ENCODE measurements around the gene CENPX.

DNA sequence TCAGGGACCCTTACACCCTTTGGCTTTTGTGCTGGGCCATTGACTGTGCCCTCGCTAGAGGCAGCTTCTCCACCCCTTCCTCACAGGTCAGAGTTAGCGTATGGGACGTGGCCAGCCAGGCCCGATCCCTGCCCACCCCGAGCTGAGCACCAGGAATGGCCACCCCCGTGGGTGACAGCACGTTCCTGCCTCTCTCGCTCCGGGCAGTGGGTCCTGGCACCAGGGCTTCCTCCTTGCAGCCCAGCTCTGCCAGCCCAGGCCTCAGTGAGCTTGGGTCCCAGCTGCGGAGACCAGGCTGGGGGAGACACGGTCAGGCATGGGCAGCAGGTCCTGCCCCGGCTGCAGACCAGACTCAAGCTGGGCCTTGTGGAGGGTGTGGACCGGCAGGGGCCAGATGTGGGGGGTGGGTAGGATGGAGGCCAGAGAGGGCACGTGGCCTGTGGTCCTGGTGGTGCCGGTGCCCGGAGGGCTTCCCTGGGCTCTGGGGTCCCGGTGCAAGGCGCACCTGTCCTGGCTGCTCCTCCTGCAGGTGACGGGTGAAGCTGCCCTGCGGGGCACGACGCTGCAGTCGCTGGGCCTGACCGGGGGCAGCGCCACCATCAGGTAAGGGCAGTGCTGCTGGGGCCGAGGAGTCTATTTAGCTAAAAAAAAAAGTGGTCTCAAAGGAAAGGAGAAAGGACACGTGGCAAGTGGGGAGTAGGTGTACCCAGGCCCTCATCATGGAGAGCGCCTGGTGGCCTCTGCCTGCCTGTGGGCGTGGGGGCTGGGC is 27.0 kb downstream of the CENPX start:
- TF ChIP-seq, protein P1, sequence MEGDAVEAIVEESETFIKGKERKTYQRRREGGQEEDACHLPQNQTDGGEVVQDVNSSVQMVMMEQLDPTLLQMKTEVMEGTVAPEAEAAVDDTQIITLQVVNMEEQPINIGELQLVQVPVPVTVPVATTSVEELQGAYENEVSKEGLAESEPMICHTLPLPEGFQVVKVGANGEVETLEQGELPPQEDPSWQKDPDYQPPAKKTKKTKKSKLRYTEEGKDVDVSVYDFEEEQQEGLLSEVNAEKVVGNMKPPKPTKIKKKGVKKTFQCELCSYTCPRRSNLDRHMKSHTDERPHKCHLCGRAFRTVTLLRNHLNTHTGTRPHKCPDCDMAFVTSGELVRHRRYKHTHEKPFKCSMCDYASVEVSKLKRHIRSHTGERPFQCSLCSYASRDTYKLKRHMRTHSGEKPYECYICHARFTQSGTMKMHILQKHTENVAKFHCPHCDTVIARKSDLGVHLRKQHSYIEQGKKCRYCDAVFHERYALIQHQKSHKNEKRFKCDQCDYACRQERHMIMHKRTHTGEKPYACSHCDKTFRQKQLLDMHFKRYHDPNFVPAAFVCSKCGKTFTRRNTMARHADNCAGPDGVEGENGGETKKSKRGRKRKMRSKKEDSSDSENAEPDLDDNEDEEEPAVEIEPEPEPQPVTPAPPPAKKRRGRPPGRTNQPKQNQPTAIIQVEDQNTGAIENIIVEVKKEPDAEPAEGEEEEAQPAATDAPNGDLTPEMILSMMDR (IDR thresholded peaks at IDR 0.05; ENCODE audit: poor library complexity): no peak
- TF ChIP-seq EZH2phosphoT487 (IDR thresholded peaks at IDR 0.05; ENCODE audit: low read depth, severe bottlenecking, unreplicated experiment) (no peak), EZH2 (IDR thresholded peaks at IDR 0.05; ENCODE audit: borderline replicate concordance) (no peak)
